NCI-H748 treated with DMSO at 0.1 percent for 48 hours (cell line): ENCODE results near the gene MORN1.

Experiments
- DNase-seq: peaks from one replicate; lab custom pipeline; 2025; lab: John Stamatoyannopoulos, UW

Gene MORN1

DNA sequence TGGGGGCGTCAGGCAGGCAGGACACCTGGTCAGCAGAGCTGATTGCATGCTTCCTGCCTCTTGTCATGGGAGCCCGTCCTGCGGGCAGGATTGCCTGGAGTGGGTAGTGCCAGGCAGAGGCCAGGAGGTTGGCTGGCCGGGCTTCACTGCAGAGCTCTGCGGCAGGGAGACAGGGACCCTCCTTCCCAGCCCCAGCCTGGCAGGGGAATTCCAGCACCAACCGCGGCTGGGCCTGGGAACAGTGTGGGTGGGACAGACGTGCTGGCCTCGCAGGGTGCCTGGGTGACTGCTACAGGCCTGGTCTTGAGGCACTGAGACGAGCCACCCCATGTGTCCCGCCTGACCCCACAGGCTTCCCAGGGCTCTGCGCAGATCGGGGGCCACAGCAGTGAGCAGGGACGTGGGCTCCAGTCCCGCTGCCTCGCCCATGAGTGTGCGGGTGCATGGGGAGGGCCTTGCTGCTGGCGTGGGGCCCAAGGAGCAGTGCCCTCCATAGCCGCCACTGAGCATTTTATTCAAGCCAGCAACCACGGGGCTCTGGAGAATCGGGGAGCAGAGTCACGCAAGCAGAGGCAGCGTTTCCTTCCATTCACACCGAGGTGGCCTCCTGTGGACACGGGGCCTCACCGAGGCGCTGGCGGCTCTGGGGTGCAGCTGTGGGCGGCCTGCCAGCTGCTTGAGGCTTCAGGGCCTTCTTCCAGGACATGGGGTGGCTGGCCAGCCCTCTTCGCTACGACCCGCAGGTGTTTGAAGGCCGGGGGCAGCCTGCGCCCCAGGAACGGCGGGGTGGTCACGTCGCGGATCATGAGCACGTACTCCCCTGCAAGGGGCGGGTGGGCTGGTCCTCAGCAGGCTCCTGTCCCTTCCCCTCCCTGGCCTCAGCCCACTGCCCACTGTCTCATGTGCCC lies 70.3 kb downstream of the MORN1 start:
- DNase-seq: no peak

- no peak for DNase-seq
These were observed 71.3 kb downstream of the MORN1 start for GRCh38 chr1:2320006-2320405.

- no peak for DNase-seq
These were observed 72.1 kb downstream of the MORN1 start for GRCh38 chr1:2319291-2319690.

GRCh38 chr1:2318314-2319278 lies 72.8 kb downstream of the MORN1 start:
- no peak for DNase-seq

GRCh38 chr1:2317230-2318065 lies 73.9 kb downstream of the MORN1 start:
- no peak for DNase-seq

GRCh38 chr1:2316451-2316961 lies 74.8 kb downstream of the MORN1 start:
- no peak for DNase-seq

DNA sequence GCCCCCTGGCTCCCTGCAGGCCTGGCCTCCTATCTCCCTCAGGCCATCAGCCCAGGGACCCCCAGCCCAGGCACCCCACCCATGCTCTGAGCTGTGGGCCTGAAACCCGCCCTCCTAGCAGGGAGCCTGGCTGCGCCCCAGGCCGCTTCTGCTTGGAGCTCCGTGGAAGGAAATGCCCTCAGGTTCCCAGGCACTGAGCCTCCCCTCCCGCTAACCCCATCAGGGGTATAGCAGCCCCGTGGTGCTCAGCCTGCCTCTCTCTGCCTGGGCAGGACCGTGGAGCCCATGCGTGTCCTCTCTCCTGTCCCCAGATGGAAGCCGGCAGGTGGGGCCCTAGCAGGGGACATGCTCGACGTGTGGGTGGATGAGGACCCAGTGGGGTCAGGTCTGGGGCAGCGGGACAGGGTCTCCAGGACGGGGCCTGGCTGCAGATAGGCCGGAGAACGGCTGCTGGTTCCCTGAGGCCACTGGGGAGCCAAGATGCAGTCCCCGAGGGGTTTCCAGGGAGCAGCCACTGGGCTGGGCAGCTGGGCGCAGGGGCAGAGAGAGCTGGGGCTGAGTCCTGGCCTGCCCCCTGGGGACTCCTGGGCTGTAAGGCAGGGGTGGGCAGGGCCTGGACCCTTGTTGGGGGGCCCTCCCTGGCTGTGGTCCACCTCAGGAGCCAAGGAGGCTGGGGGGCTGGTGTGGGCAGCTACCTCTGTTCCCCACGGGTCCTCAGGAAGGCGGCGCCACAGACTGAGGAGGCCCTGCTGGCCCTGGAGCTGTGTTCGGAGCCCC lies 75.5 kb downstream of the MORN1 start:
- no peak for DNase-seq

GRCh38 chr1:2314803-2315673 lies 76.3 kb downstream of the MORN1 start:
- DNase-seq: no peak

- no peak for DNase-seq
These were observed 77.0 kb downstream of the MORN1 start for GRCh38 chr1:2314273-2314802.

- no peak for DNase-seq
These were observed 77.6 kb downstream of the MORN1 start for GRCh38 chr1:2313651-2314261.

DNA sequence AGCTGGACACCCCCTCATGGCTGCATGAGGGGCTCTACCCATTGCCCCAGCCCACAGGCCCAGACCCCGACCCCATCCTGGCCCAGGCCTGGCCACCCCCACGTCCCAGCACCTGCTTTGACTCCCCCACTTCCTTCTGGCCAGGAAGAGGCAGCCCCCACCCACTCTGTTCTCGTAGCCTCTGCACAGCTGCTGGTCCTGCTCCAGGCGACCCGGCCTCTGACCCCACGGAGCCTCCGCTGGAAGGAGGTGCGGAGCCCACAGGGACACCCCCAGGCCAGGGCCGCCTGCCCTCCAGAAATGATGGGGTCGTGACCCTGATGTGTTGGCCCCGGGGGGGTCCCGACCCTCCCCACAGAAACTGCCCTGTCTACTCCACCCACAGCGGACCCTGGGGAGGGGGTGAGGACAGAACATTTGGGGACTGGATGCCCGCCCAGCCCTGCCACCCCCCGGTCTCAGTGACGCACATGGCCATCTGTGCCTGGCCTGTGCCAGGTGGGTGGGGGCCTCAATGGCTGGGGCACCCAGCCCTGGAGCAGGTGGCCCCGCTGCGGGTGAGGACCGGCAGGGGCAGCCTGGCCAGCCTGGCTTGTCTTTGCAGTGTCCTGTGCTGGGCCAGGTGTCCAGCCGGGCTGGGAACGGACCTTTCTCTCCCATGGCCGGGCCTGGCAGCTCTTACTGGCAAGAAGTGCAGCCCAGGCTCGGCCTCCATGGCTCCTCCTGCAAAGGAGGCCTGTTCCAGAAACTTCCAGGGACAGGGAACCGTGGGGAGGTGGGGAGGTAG lies 78.6 kb downstream of the MORN1 start:
- no peak for DNase-seq

- DNase-seq: no peak
These were observed 79.2 kb downstream of the MORN1 start for GRCh38 chr1:2312160-2312514.

DNA sequence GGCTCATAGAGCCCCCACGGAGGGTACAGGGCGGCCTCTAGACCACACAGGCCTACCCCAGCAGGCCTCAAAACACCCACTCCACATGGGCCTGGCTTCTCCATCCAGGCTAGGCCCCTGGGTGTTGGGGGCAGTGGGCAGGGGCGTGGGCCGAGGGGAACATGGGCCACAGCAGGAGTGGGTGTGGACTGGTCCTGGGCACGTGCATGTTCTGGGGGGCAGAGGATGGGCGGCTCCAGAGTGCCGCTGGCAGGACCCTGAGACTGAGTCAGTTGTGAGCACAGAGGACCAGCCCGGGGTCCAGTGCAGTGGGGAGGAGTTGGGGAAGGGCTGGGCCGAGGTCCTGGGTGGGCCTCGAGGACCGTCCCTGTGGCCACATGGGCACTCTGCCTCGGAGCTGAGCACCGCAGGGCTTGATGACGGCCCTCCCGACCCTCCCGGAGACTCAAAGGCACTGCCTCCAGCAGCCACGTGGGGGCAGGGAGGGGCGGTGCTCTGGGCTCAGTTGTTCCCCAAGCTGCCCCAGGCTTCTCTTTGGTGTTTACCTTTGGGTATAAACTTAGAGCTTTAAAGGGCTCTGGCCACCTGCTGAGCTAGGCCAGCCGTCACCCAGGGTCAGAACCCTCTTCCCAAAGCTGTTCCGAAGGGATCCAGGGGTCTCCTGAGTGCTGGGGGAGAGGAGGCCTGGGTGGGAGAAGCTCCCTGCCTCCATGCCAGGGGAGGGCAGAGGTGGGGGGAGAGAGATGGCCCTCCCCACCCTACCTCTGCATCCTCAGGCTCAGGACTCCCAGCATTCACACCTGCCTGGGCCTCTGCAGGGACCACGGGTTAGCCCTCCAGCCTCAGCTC lies 79.9 kb downstream of the MORN1 start:
- no peak for DNase-seq

- DNase-seq: no peak
These were observed 80.8 kb downstream of the MORN1 start for GRCh38 chr1:2310332-2311183.

DNA sequence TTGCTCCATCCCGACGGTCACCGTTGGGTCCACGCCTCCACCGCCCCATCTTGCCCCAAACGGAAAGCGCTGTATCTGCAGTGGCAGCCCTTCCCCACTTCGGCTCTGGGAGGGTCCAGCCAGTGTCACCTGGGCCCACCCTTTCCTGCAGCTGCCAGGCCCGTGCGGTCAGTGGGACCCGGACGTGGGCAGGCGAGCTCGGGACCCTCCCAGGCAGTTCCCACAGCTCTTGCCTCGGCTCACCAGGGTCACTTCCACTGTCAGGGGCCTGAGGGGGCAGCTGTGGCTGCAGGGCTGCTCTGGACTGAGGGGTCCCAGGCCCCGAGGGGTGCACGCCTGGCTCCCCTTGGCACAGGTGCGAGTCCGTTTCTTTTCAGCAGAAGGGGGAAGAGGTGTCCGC lies 82.5 kb downstream of the MORN1 start:
- no peak for DNase-seq

- no peak for DNase-seq
These were observed 83.4 kb downstream of the MORN1 start for GRCh38 chr1:2307972-2308371.
